ENCODE data around the gene RCBTB2. TPM values are rescaled to one million over a fixed set of nuclear protein-coding genes. Genes with fewer than 3 reads are reported as not detected.

The RCBTB2 gene
- total RNA-seq, 4 donors from 2014 or later: 2.6 to 72.0 (median 9.5) TPM

DNA sequence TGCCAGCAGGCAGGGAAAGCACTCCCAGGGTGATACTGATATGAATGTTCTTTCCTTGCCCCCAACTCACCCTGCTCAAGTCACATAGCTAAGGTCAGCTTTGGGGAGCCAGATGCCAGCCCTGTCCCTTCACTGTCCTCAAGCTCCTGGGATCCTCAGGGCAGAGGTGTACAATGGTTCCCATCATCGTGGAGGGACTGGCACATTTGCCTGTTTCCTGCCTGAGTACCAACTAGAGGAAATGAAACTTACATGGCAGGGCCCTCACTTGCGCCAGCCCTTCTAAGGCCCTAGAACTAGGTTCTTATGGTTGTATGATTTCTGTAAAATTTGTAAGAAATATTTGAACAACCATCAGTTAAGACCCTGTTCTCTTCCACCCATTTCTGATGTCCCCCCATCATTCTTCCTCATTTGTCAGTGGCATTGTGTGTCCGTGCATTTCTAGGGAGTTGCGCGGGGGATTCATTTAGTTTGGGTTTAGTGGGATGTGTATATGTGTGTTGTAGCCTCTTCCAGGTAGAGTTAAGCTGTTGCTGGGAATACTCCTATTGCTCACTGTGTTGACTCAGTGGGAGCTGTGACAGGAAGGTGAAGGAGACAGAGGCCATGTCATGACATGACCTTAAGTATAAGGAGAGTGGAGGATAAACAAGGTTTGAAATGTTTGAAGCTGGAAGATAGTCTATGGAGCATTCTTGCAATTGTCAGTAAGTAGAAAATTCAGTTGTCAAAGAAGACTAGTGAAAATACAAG, 41.3 kb upstream of the RCBTB2 start:
- intact Hi-C loops (cut with DNase I; ENCODE audit: low total_unique reads): no loop called here

DNA sequence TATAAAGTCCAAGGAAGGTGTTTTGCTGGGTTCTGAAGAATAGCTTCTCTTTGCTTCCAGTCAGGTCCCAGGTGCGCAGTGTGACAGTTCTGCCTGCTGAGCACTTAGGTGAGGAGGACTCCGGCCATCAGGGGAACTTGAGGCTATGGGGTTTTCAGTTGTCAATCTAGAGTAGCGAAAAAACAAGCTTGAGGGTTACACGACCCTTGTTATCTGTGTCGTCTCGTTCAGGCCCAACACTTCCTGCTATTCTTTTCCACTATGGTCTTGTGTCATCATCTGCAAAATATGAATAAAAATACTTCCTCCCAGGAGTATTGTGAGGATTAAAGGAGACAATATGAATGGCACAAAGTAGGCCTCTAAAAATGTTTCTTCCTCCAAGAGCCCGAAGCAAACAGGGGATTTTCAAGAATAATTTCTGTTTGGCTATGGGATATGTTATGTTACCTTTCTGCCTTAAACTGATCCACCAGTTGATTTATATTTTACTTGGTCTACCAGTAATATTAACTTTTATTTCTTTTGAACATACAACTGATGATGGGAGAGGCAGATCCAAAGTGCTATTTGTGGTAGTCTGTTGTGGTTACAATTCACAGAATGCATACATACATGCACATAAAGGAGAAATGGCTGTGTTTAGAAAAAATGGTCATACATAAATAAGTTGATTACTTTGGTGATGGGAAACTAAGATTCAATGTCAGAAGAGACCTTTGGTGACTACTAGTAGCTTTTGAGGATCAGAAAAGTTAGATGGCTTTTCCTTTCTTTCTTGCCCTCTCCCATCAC, 40.5 kb upstream of the RCBTB2 start:
- intact Hi-C loops (cut with DNase I; ENCODE audit: low total_unique reads): no loop called here
- Histone ChIP-seq H3K9me3 (no peaks in the 10 kb centered on the region), H3K4me1 (no peaks in the 10 kb centered on the region), H3K36me3 (no peaks in the 10 kb centered on the region), H3K4me3 (no peak overlapping the region), H3K27ac (peak overlapping the region in 1 of 2 donors; percentile 85), H3K27me3 (no peaks in the 10 kb centered on the region)
- DNase-seq: no peak
- TF ChIP-seq POLR2A (IDR thresholded peaks at IDR 0.05): no peak
- TF ChIP-seq, protein P1, sequence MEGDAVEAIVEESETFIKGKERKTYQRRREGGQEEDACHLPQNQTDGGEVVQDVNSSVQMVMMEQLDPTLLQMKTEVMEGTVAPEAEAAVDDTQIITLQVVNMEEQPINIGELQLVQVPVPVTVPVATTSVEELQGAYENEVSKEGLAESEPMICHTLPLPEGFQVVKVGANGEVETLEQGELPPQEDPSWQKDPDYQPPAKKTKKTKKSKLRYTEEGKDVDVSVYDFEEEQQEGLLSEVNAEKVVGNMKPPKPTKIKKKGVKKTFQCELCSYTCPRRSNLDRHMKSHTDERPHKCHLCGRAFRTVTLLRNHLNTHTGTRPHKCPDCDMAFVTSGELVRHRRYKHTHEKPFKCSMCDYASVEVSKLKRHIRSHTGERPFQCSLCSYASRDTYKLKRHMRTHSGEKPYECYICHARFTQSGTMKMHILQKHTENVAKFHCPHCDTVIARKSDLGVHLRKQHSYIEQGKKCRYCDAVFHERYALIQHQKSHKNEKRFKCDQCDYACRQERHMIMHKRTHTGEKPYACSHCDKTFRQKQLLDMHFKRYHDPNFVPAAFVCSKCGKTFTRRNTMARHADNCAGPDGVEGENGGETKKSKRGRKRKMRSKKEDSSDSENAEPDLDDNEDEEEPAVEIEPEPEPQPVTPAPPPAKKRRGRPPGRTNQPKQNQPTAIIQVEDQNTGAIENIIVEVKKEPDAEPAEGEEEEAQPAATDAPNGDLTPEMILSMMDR (IDR thresholded peaks at IDR 0.05): no peak

More for the DNA sequence above, 41.3 kb upstream of the RCBTB2 start:
- Histone ChIP-seq H3K4me1 (no peaks in the 10 kb centered on the region), H3K36me3 (no peaks in the 10 kb centered on the region), H3K27ac (no peak overlapping the region), H3K4me3 (no peak overlapping the region), H3K27me3 (no peaks in the 10 kb centered on the region), H3K9me3 (no peaks in the 10 kb centered on the region)
- no peak for TF ChIP-seq POLR2A (IDR thresholded peaks at IDR 0.05)
- TF ChIP-seq, protein P1 (IDR thresholded peaks at IDR 0.05): no peak
- no peak for DNase-seq

DNA sequence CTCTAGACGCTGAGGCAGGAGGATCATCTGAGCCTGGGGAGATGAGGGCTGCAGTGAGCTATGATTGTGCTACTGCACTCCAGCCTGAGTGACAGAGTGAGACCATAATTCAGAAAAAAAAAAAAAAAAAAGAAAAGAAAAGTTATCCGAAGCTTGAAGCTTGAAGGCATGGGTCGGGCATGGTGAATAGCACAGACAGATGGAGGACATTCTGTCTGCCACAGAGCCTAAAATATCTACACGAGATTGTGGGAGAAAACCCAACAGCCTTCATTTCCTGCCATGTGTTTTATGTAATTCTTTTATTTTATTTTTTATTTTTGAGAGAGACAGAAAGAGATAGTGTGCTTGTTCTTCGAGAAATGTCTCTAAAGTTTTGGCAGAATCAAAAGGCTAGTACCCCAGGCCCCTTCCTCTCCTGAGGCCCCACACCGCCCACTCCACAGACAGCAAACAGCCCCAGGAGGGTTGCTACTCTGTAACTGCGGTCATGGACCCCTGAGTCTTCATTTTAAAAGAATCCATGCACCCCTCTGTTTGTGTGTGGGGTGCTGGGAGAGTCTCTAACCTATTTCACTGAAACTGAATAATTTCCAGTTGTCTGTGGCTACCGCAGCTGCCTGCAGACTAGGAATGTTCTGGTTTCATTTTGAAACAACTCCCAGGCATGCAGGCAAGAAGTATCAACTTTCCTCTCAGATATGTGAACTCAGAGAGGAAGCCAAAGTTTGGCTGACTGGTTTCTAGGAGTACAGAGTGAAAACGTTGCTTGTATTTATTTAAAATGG, 38.4 kb upstream of the RCBTB2 start:
- peak overlapping the region in 1 of 2 donors; percentile 24 for H3K4me3 ChIP-seq
- TF ChIP-seq POLR2A (IDR thresholded peaks at IDR 0.05): no peak
- TF ChIP-seq, protein P1 (IDR thresholded peaks at IDR 0.05): no peak
- intact Hi-C loops (cut with DNase I; ENCODE audit: low total_unique reads): no loop called here
- H3K36me3 ChIP-seq: no peaks in the 10 kb centered on the region
- no peaks in the 10 kb centered on the region for H3K4me1 ChIP-seq
- no peak for DNase-seq
- H3K9me3 ChIP-seq: no peaks in the 10 kb centered on the region
- H3K27me3 ChIP-seq: no peaks in the 10 kb centered on the region
- H3K27ac ChIP-seq: peak overlapping the region; percentile 81 to 85

DNA sequence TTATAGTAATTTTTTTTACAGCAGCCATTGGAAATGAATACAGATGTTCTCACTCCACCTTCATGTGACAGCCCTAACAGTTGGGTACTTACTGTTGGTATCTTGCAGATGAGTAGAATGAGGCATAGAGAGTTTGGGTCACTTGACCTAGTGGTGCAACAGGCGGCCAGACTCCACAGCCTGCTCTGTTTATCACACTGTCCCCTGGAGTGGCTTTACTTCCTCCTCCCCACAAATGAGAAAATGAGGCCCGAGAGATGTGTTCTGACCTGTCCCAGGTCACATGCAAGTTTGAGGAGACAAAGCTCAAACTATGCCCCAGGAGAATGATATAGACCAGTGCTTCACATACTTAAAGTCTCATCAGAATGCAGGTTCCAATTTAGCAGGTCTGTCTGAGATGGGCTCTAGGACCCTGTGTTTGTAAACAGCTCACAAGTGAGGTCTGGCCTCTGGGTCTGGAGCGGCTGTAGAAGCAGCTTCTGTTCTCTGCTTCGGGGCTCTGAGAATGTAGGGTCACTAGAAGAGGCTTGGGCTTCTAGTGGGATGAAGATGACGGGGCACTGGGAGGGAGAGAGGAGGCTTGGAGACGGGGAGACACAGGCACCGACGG, 37.4 kb upstream of the RCBTB2 start:
- Histone ChIP-seq H3K9me3 (no peaks in the 10 kb centered on the region), H3K27me3 (no peaks in the 10 kb centered on the region), H3K36me3 (no peaks in the 10 kb centered on the region), H3K4me1 (no peaks in the 10 kb centered on the region), H3K27ac (peak overlapping the region; percentile 81 to 85), H3K4me3 (no peak overlapping the region)
- intact Hi-C loops (cut with DNase I; ENCODE audit: low total_unique reads): no loop called here
- TF ChIP-seq, protein P1 (IDR thresholded peaks at IDR 0.05): no peak
- no peak for TF ChIP-seq POLR2A (IDR thresholded peaks at IDR 0.05)
- no peak for DNase-seq
